ENCODE data around the gene BEAN1.
"Not testable (repeated sequence)": the region's sequence is repeated elsewhere in the genome, so short reads cannot be mapped to it uniquely, and the experiment has no call there.

The BEAN1 gene

DNA sequence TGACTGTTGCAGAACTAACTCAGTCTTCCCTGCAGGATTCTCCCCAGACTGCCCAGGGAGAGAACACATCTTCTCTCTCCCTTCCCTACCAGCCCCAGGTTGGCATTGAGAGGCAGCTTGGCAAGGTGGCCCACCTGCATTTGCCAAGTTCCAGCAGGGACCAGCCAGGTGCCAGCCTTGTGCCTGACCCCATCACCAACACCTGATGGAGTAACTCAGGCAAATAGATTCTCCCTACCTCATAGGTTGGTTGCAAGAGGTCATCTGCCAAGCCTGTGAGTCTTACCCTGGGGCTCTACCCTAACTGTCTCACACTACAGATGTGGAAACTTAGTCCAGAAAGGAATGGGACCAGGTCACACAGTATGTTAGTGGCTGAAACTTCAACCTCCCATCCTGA lies 20.4 kb downstream of the BEAN1 start:
- Histone ChIP-seq H3K14ac (ENCODE audit: low read length) (no peak overlapping the region), H2AK5ac (ENCODE audit: low read length) (no peak overlapping the region), H3K4ac (ENCODE audit: low read depth, low read length) (no peak overlapping the region), H3K9ac (ENCODE audit: low read length) (no peak overlapping the region), H3K4me2 (ENCODE audit: low read length) (no peak overlapping the region), H4K8ac (ENCODE audit: low read depth, low read length) (no peak overlapping the region), H2BK5ac (ENCODE audit: low read depth, low read length, poor library complexity) (no peak overlapping the region), H3K27me3 (ENCODE audit: insufficient read depth, low read length) (no peaks in the 10 kb centered on the region), H3K27ac (ENCODE audit: low read depth, low read length) (no peak overlapping the region), H3K36me3 (ENCODE audit: control insufficient read depth in 1 of 2, insufficient read depth in 2 of 2, low read length in 2 of 2) (no peaks in the 10 kb centered on the region), H3K79me2 (ENCODE audit: control insufficient read depth, insufficient read depth, low read length, poor library complexity) (no peaks in the 10 kb centered on the region), H3K23ac (ENCODE audit: low read length) (no peak overlapping the region), H2BK12ac (ENCODE audit: low read length) (no peak overlapping the region), H3K4me3 (ENCODE audit: low read depth, low read length) (no peak overlapping the region), H2BK120ac (ENCODE audit: insufficient read depth, low read length, poor library complexity) (no peak overlapping the region), H3K4me1 (ENCODE audit: control insufficient read depth in 1 of 2, insufficient read depth in 2 of 2, low read length in 2 of 2) (no peaks in the 10 kb centered on the region), H2AFZ (ENCODE audit: insufficient read depth, low read length, poor library complexity) (no peak overlapping the region), H4K12ac (ENCODE audit: low read depth, low read length) (no peak overlapping the region), H3K18ac (ENCODE audit: low read length) (no peak overlapping the region), H3K9me3 (ENCODE audit: insufficient read depth, low read depth, low read length) (no peaks in the 10 kb centered on the region), H3K79me1 (ENCODE audit: low read length) (no peaks in the 10 kb centered on the region), H4K91ac (ENCODE audit: low read depth, low read length) (no peak overlapping the region)
- no peak for DNase-seq

DNA sequence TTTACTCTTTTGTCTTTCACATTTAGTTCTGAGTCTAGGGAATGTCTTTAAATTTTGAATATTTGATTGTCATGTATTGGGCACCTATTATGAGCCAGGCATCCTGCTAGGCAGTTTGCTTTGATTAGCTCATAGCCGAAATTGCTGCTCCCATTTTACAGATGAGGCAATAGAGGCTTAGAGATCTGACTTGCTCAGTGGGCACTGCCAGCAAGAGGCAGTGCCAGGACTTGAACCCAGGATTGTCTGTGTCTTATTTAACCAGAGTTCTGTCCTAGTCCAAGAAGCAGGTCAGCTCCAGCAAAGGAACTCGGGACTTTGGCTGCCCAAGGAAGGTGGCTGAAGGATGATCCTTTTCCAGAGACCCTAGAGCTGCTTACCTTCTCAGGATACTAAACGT lies 24.5 kb downstream of the BEAN1 start:
- Histone ChIP-seq H3K9me3 (ENCODE audit: insufficient read depth, low read depth, low read length) (no peaks in the 10 kb centered on the region), H4K8ac (ENCODE audit: low read depth, low read length) (no peak overlapping the region), H2AFZ (ENCODE audit: insufficient read depth, low read length, poor library complexity) (no peak overlapping the region), H2BK120ac (ENCODE audit: insufficient read depth, low read length, poor library complexity) (no peak overlapping the region), H4K12ac (ENCODE audit: low read depth, low read length) (no peak overlapping the region), H3K36me3 (ENCODE audit: control insufficient read depth in 1 of 2, insufficient read depth in 2 of 2, low read length in 2 of 2) (no peaks in the 10 kb centered on the region), H3K4ac (ENCODE audit: low read depth, low read length) (no peak overlapping the region), H2AK5ac (ENCODE audit: low read length) (no peak overlapping the region), H3K4me3 (ENCODE audit: low read depth, low read length) (no peak overlapping the region), H3K23ac (ENCODE audit: low read length) (no peak overlapping the region), H3K79me1 (ENCODE audit: low read length) (no peaks in the 10 kb centered on the region), H3K27me3 (ENCODE audit: insufficient read depth, low read length) (no peaks in the 10 kb centered on the region), H4K91ac (ENCODE audit: low read depth, low read length) (no peak overlapping the region), H3K27ac (ENCODE audit: low read depth, low read length) (no peak overlapping the region), H3K4me1 (ENCODE audit: control insufficient read depth in 1 of 2, insufficient read depth in 2 of 2, low read length in 2 of 2) (no peaks in the 10 kb centered on the region), H3K79me2 (ENCODE audit: control insufficient read depth, insufficient read depth, low read length, poor library complexity) (no peaks in the 10 kb centered on the region), H3K18ac (ENCODE audit: low read length) (no peak overlapping the region), H3K14ac (ENCODE audit: low read length) (no peak overlapping the region), H3K9ac (ENCODE audit: low read length) (no peak overlapping the region), H3K4me2 (ENCODE audit: low read length) (no peak overlapping the region), H2BK5ac (ENCODE audit: low read depth, low read length, poor library complexity) (no peak overlapping the region), H2BK12ac (ENCODE audit: low read length) (no peak overlapping the region)
- WGBS (ENCODE audit: extremely low coverage, insufficient coverage, insufficient read length) = no CpG with 5 or more reads among the region's 3 CpGs
- no peak for DNase-seq

DNA sequence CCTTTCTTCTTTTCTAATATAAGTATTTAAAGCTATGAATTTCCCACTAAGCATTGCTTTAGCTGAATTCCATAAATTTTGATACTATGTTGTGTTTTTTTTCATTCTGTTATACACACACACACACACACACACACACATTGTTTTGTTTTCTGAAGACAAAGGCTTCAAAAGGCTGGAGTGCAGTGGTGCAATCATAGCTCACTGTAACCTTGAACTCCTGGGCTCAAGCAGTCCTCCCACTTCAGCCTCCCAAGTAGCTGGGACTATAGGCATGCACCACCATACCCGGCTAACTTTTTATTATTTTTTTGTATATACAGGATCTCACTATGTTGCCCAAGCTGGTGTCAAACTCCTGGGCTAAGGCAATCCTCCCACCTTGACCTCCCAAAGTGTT lies 26.1 kb downstream of the BEAN1 start:
- not testable (repeated sequence) for H3K79me2 ChIP-seq (ENCODE audit: control insufficient read depth, insufficient read depth, low read length, poor library complexity); H3K4ac ChIP-seq (ENCODE audit: low read depth, low read length); H4K12ac ChIP-seq (ENCODE audit: low read depth, low read length); H3K36me3 ChIP-seq (ENCODE audit: control insufficient read depth in 1 of 2, insufficient read depth in 2 of 2, low read length in 2 of 2); H3K14ac ChIP-seq (ENCODE audit: low read length); H3K4me3 ChIP-seq (ENCODE audit: low read depth, low read length); H3K27me3 ChIP-seq (ENCODE audit: insufficient read depth, low read length); H3K79me1 ChIP-seq (ENCODE audit: low read length); H2AFZ ChIP-seq (ENCODE audit: insufficient read depth, low read length, poor library complexity); H4K91ac ChIP-seq (ENCODE audit: low read depth, low read length); H2BK120ac ChIP-seq (ENCODE audit: insufficient read depth, low read length, poor library complexity); H2AK5ac ChIP-seq (ENCODE audit: low read length); H3K18ac ChIP-seq (ENCODE audit: low read length); DNase-seq; H3K27ac ChIP-seq (ENCODE audit: low read depth, low read length); H3K9ac ChIP-seq (ENCODE audit: low read length); H2BK5ac ChIP-seq (ENCODE audit: low read depth, low read length, poor library complexity); H3K9me3 ChIP-seq (ENCODE audit: insufficient read depth, low read depth, low read length); H3K4me2 ChIP-seq (ENCODE audit: low read length); H2BK12ac ChIP-seq (ENCODE audit: low read length); H3K4me1 ChIP-seq (ENCODE audit: control insufficient read depth in 1 of 2, insufficient read depth in 2 of 2, low read length in 2 of 2); H3K23ac ChIP-seq (ENCODE audit: low read length); H4K8ac ChIP-seq (ENCODE audit: low read depth, low read length)
- no CpG with 5 or more reads among the region's 1 CpG for WGBS (ENCODE audit: extremely low coverage, insufficient coverage, insufficient read length)

DNA sequence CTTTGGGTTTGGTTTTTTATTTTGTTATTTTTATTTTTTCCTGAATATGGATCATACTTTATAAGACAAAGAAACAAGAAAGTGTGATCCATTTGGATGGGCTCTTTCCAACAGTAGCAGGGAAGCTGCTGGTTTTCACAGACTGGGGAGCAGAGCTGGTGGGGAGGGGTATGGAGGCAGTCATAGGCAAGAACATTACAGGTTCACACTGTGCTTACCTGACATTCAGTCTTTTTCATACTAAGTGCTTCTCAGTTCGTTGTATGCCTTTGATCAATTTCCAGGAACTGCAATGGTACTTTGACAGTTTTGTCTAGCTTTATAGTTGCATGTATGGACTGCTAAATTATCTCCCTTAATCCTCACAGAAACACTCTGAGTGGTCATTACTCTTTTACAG lies 27.7 kb downstream of the BEAN1 start:
- no peak overlapping the region for H3K14ac ChIP-seq (ENCODE audit: low read length)
- no peak overlapping the region for H3K4ac ChIP-seq (ENCODE audit: low read depth, low read length)
- no peak overlapping the region for H2AK5ac ChIP-seq (ENCODE audit: low read length)
- no CpG with 5 or more reads among the region's 1 CpG for WGBS (ENCODE audit: extremely low coverage, insufficient coverage, insufficient read length)
- H3K27ac ChIP-seq (ENCODE audit: low read depth, low read length) = no peak overlapping the region
- H4K91ac ChIP-seq (ENCODE audit: low read depth, low read length) = no peak overlapping the region
- H2BK5ac ChIP-seq (ENCODE audit: low read depth, low read length, poor library complexity) = no peak overlapping the region
- H3K9ac ChIP-seq (ENCODE audit: low read length) = no peak overlapping the region
- DNase-seq = no peak
- H3K23ac ChIP-seq (ENCODE audit: low read length) = no peak overlapping the region
- H4K8ac ChIP-seq (ENCODE audit: low read depth, low read length) = no peak overlapping the region
- no peaks in the 10 kb centered on the region for H3K27me3 ChIP-seq (ENCODE audit: insufficient read depth, low read length)
- H3K4me2 ChIP-seq (ENCODE audit: low read length) = no peak overlapping the region
- no peak overlapping the region for H2BK120ac ChIP-seq (ENCODE audit: insufficient read depth, low read length, poor library complexity)
- no peaks in the 10 kb centered on the region for H3K79me2 ChIP-seq (ENCODE audit: control insufficient read depth, insufficient read depth, low read length, poor library complexity)
- H3K18ac ChIP-seq (ENCODE audit: low read length) = no peak overlapping the region
- H4K12ac ChIP-seq (ENCODE audit: low read depth, low read length) = no peak overlapping the region
- no peaks in the 10 kb centered on the region for H3K79me1 ChIP-seq (ENCODE audit: low read length)
- no peaks in the 10 kb centered on the region for H3K9me3 ChIP-seq (ENCODE audit: insufficient read depth, low read depth, low read length)
- H2AFZ ChIP-seq (ENCODE audit: insufficient read depth, low read length, poor library complexity) = no peak overlapping the region
- H2BK12ac ChIP-seq (ENCODE audit: low read length) = no peak overlapping the region
- no peak overlapping the region for H3K4me3 ChIP-seq (ENCODE audit: low read depth, low read length)
- no peaks in the 10 kb centered on the region for H3K36me3 ChIP-seq (ENCODE audit: control insufficient read depth in 1 of 2, insufficient read depth in 2 of 2, low read length in 2 of 2)
- H3K4me1 ChIP-seq (ENCODE audit: control insufficient read depth in 1 of 2, insufficient read depth in 2 of 2, low read length in 2 of 2) = peaks cover 0 to 3% of the 10 kb centered on the region in 2 experiments

DNA sequence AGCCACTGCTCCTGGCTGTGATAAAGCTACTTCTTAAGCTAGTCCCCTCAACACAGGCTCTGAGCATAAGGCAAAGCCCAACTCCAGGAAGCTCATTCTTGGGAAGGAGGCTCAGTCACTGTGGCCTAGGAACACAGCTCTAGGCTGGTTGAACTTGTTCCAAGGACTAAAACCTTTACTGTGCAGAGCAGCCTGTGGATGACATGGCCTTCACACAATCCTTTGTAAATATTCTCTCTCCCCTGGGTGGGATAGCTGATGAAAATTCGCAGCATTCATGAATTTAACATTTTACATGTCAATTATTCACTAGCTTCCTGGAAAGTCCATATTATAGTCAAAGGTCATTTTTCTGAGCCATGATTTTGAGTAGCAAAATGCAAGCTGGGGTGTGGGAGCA lies 28.9 kb downstream of the BEAN1 start:
- Histone ChIP-seq H3K9me3 (ENCODE audit: insufficient read depth, low read depth, low read length) (no peaks in the 10 kb centered on the region), H3K79me1 (ENCODE audit: low read length) (no peaks in the 10 kb centered on the region), H3K36me3 (ENCODE audit: control insufficient read depth in 1 of 2, insufficient read depth in 2 of 2, low read length in 2 of 2) (no peaks in the 10 kb centered on the region), H2BK120ac (ENCODE audit: insufficient read depth, low read length, poor library complexity) (no peak overlapping the region), H4K12ac (ENCODE audit: low read depth, low read length) (no peak overlapping the region), H3K18ac (ENCODE audit: low read length) (no peak overlapping the region), H3K4me2 (ENCODE audit: low read length) (no peak overlapping the region), H3K4me1 (ENCODE audit: control insufficient read depth in 1 of 2, insufficient read depth in 2 of 2, low read length in 2 of 2) (peaks cover 0 to 3% of the 10 kb centered on the region in 2 experiments), H4K8ac (ENCODE audit: low read depth, low read length) (no peak overlapping the region), H3K79me2 (ENCODE audit: control insufficient read depth, insufficient read depth, low read length, poor library complexity) (no peaks in the 10 kb centered on the region), H2AK5ac (ENCODE audit: low read length) (no peak overlapping the region), H3K27ac (ENCODE audit: low read depth, low read length) (no peak overlapping the region), H3K14ac (ENCODE audit: low read length) (no peak overlapping the region), H3K23ac (ENCODE audit: low read length) (no peak overlapping the region), H3K27me3 (ENCODE audit: insufficient read depth, low read length) (no peaks in the 10 kb centered on the region), H3K9ac (ENCODE audit: low read length) (no peak overlapping the region), H3K4me3 (ENCODE audit: low read depth, low read length) (no peak overlapping the region), H2BK5ac (ENCODE audit: low read depth, low read length, poor library complexity) (no peak overlapping the region), H2AFZ (ENCODE audit: insufficient read depth, low read length, poor library complexity) (no peak overlapping the region), H2BK12ac (ENCODE audit: low read length) (no peak overlapping the region), H4K91ac (ENCODE audit: low read depth, low read length) (no peak overlapping the region), H3K4ac (ENCODE audit: low read depth, low read length) (no peak overlapping the region)
- no CpG with 5 or more reads among the region's 1 CpG for WGBS (ENCODE audit: extremely low coverage, insufficient coverage, insufficient read length)
- no peak for DNase-seq
